GM12875 (cell line): ENCODE results near the gene FBH1.
"Not testable (repeated sequence)": the region's sequence is repeated elsewhere in the genome, so short reads cannot be mapped to it uniquely, and the experiment has no call there.

Experiments
- H3K4me3 ChIP-seq: one replicate; pipeline ENCODE4 v1.5.1; 2011; ENCODE audit warnings: low read depth, low read length, control low read depth
- TF ChIP-seq, protein P1 (sequence below): IDR thresholded peaks from 2 replicates; pipeline ENCODE4 v1.5.1; 2011; ENCODE audit warnings: low read depth, mild to moderate bottlenecking, control low read depth, inconsistent platforms, low read length, moderate library complexity, borderline replicate concordance; ENCODE audit not compliant: insufficient read depth

Gene FBH1

DNA sequence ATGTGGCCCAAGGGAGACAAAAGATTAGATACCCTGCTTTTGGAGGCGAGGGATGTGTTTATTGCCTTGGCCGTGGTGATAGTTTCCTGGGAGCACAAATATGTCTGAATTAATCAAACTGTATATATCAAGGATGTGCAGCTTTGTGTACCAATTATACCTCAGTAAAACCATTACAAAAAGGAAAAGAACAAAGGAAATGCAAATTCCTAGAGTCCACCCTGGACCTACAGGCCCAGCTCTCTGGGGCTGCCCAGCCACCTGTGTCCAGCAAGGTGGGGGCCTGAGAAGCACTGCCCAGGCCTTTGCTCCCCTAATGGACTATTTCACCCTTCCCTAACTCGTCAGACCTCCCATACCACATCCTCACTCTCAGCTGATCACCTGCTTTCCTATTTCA is 20.9 kb upstream of the FBH1 start:
- TF ChIP-seq, protein P1, sequence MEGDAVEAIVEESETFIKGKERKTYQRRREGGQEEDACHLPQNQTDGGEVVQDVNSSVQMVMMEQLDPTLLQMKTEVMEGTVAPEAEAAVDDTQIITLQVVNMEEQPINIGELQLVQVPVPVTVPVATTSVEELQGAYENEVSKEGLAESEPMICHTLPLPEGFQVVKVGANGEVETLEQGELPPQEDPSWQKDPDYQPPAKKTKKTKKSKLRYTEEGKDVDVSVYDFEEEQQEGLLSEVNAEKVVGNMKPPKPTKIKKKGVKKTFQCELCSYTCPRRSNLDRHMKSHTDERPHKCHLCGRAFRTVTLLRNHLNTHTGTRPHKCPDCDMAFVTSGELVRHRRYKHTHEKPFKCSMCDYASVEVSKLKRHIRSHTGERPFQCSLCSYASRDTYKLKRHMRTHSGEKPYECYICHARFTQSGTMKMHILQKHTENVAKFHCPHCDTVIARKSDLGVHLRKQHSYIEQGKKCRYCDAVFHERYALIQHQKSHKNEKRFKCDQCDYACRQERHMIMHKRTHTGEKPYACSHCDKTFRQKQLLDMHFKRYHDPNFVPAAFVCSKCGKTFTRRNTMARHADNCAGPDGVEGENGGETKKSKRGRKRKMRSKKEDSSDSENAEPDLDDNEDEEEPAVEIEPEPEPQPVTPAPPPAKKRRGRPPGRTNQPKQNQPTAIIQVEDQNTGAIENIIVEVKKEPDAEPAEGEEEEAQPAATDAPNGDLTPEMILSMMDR: no peak
- H3K4me3 ChIP-seq: no peak overlapping the region

DNA sequence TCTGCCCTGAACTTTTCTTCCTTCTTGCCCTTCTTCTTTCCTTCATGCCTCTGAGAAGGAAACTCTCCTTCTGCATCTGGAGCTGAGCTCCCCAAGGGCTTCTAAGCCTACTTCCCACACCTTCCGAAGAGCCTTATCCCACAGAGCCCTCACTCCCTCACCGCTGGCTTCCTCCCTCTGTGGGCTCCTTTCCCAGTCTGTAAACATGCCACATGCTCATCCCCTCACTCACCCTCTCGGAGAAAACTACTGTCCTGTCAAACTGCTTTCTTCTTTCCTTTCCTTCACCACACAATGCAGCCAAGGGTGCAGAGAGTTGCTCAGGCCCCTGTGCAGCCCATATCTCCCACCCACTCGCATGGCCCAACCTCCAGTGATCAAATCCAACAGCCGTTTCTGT is 18.4 kb upstream of the FBH1 start:
- no peak overlapping the region for H3K4me3 ChIP-seq
- TF ChIP-seq, protein P1: no peak

DNA sequence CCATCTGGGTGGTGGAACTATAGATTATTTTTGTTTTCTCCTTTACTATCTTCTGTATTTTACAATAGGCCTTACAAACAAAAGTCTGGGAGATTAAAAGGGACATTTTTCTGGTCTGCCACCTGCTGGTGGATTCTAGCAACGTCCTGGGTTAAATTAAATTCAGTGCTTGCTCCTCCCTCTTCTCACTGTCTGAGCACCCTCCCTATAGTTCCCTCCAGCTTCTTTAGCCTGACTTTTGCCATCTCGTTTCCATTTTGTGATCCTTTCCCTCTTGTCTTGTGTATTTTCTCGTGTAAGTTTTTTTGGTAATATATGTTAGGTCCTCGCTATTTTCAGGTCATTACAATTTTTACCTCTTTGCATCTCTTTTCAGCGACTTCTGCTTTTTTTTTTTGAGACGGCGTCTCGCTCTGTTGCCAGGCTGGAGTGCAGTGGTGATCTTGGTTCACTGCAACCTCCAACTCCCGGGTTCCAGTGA is 16.5 kb upstream of the FBH1 start:
- TF ChIP-seq, protein P1: peak; percentile 49; the same call in 1 of the 2 replicates
- no peak overlapping the region for H3K4me3 ChIP-seq

DNA sequence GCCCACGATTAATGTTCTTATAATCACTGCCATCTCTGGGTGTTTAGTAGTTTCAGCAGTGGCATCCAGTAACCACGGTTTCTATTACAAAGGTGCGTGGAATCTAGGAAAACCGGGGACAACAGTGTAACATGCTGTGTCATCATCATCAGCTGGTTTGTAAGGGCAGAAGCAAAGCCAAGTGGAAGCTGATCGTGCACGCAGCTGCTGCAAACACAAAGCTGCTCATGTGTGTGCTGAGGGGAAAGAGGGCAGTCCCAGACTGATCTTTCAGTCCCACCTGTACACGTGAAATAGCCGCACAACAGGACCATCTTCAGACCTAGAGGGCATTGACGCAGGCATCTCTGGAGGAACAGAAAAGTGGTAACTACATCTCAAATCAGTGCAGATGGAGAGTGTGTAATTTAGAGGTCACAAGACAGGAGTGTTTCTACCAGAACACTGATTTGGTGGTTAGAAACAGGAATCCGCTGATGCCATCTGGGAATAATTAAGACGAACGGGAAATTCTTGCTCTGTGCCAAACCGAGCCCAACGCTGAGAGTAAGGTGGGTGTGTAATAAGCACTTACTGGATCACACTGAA is 13.8 kb upstream of the FBH1 start:
- TF ChIP-seq, protein P1: no peak
- H3K4me3 ChIP-seq: no peak overlapping the region

DNA sequence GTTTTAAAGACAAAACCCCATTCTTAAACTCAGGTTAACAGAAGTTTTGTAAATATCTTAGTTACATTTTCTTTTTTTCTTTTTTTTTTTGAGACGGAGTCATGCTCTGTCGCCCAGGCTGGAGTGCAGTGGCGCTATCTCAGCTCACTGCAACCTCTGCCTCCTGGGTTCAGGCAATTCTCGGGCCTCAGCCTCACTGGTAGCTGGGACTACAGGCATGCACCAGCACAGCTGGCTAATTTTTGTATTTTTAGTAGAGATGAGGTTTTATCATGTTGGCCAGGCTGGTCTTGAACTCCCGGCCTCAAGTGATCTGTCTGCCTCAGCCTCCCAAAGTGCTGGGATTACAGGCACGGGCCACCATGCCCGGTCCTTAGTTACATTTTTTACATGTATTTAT is 13.0 kb upstream of the FBH1 start:
- not testable (repeated sequence) for H3K4me3 ChIP-seq

DNA sequence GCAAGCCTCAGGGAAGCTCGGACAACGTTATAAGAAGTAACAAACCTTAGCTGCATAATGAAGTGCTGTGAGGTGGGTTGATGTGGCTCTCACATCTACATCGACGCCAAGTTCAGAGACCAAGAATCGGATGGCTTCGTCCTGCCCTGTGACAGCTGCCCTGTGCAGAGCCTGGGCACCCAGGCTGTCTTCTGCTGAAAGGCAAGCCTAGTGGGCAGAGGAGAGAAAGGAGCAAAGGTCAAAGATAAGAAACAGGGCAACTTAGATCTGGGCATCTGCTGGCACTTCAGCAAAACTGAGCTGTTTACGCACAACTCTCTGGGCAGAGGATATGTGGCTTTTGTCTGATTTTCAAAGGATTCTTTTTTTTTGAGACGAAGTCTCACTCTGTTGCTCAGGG is 7.1 kb upstream of the FBH1 start:
- TF ChIP-seq, protein P1: no peak
- H3K4me3 ChIP-seq: no peak overlapping the region

DNA sequence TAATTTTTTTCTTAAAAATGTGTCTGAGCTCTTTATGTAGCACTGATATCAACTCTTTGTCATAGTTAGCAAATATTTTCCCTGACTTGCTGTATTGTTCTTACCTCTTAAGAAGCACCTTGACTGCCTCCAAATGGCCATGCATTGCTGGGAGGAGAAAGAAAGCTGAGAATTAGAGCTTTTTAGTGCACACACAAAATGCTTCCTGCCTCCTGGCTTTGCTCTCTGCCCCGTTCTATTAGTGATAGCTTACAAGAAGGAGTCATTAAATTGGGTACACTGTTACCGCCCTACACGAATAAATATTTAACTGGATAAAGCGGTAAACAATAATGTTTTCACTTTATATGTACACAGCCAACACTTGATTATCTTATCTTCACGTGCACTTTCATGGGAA is 4.4 kb upstream of the FBH1 start:
- TF ChIP-seq, protein P1: no peak

More for the DNA sequence above, 4.4 kb upstream of the FBH1 start:
- H3K4me3 ChIP-seq: no peak overlapping the region
